OCI-LY7 (cell line): Measurements from ENCODE around the gene RXRB.

Source experiments
- CTCF ChIP-seq: fragments of 200-600 bp; sonication (generic); conservative IDR thresholded peaks from 2 replicates; pipeline ENCODE4 v1.5.1; 2014; ENCODE audit warnings: mild to moderate bottlenecking, antibody characterized with exemption, low read length, moderate library complexity, mixed read lengths
- EZH2phosphoT487 ChIP-seq: fragments of 200-600 bp; sonication (generic); IDR thresholded peaks from 2 replicates; pipeline ENCODE4 v1.6.1; 2018; ENCODE audit warnings: low read depth, borderline replicate concordance, mild to moderate bottlenecking, mixed run types, antibody characterized with exemption, low read length, moderate library complexity, mixed read lengths

- TF ChIP-seq CTCF (no peak), EZH2phosphoT487 (no peak)
Observed at GRCh38 chr6:33193619-33194018, 6.8 kb downstream of the RXRB start.
